Caco-2 (cell line): Measurements from ENCODE around the gene CAP1. TPM values are rescaled to one million over a fixed set of nuclear protein-coding genes. Genes with fewer than 3 reads are reported as not detected.

Experiments
- BruUV-seq: library from RNA; stranded (reverse); fragments of 400-500 nt; replicated peaks from 2 replicates; lab custom pipeline; 2021; lab: Mats Ljungman, UMichigan
- CTCF ChIA-PET: fragments of 300-600 bp; sonication (Branson Sonifier 250); formaldehyde crosslinking; loops from one replicate; lab custom pipeline; 2022; ENCODE audit warnings: antibody characterized with exemption; lab: Charles Lee
- POLR2A ChIA-PET: fragments of 300-600 bp; sonication (Branson Sonifier 250); formaldehyde crosslinking; loops from one replicate; lab custom pipeline; 2022; ENCODE audit warnings: antibody characterized with exemption; lab: Charles Lee
- DNase-seq, 2 experiments: peaks; one replicate each; pipeline versions ENCODE4 v3.0.0 to v3.0.0-alpha.2; 2020 to 2022
- H3K27me3 ChIP-seq: replicated peaks from 2 replicates; pipeline ENCODE4 v1.6.0; 2011; ENCODE audit warnings: low read length; ENCODE audit not compliant: control insufficient read depth, insufficient read depth
- H3K36me3 ChIP-seq: 2 replicates; pipeline ENCODE4 v1.5.1; 2011; ENCODE audit warnings: low read length; ENCODE audit not compliant: control insufficient read depth, insufficient read depth
- H3K4me1 ChIP-seq: fragments of 250-450 bp; sonication (Bioruptor Pico); 2 replicates; pipeline ENCODE4 v1.5.1; 2020; ENCODE audit warnings: mild to moderate bottlenecking
- H3K4me3 ChIP-seq: 2 replicates; pipeline ENCODE4 v1.5.1; 2011; ENCODE audit warnings: low read depth, mild to moderate bottlenecking, control low read depth, low read length
- H3K9me3 ChIP-seq: fragments of 250-450 bp; sonication (Bioruptor Pico); 2 replicates; pipeline ENCODE4 v1.5.1; 2020; ENCODE audit warnings: mild to moderate bottlenecking, moderate library complexity
- H3K27ac Mint-ChIP-seq: one replicate; pipeline ENCODE4 v1.8.0; 2022; ENCODE audit warnings: mixed read lengths; ENCODE audit not compliant: unreplicated experiment
- H3K27me3 Mint-ChIP-seq: one replicate; pipeline ENCODE4 v1.8.0; 2022; ENCODE audit warnings: mixed read lengths; ENCODE audit not compliant: insufficient read depth, unreplicated experiment
- H3K36me3 Mint-ChIP-seq: one replicate; pipeline ENCODE4 v1.8.0; 2022; ENCODE audit warnings: mild to moderate bottlenecking, mixed read lengths; ENCODE audit not compliant: insufficient read depth, unreplicated experiment
- H3K4me1 Mint-ChIP-seq: one replicate; pipeline ENCODE4 v1.8.0; 2022; ENCODE audit warnings: low read depth, mixed read lengths; ENCODE audit not compliant: unreplicated experiment
- H3K4me3 Mint-ChIP-seq: one replicate; pipeline ENCODE4 v1.8.0; 2022; ENCODE audit warnings: mild to moderate bottlenecking, moderate library complexity, mixed read lengths; ENCODE audit not compliant: unreplicated experiment
- H3K9me3 Mint-ChIP-seq: one replicate; pipeline ENCODE4 v1.8.0; 2022; ENCODE audit warnings: mixed read lengths; ENCODE audit not compliant: unreplicated experiment
- CTCF ChIP-seq, 2 experiments: fragments of 200-600 bp in 1 of 2; IDR thresholded peaks; 1 replicate in 1 of 2; 2 replicates in 1 of 2; pipeline versions ENCODE4 v1.5.1 to v1.8.0; 2011 to 2022; ENCODE audit warnings: antibody characterized with exemption in 1 of 2, control low read depth in 1 of 2, inconsistent platforms in 1 of 2, low read depth in 1 of 2, low read length in 1 of 2, mild to moderate bottlenecking in 1 of 2, moderate library complexity in 1 of 2; ENCODE audit not compliant: insufficient read depth in 1 of 2, severe bottlenecking in 1 of 2, unreplicated experiment in 1 of 2
- intact Hi-C: fragments of 100-400 bp; cut with micrococcal nuclease; formaldehyde crosslinking; loops from one replicate; pipeline ENCODE4 v1.10.0; 2022; ENCODE audit not compliant: unreplicated experiment
- total RNA-seq: library from RNA; stranded (reverse); gene quantifications from 2 replicates; pipeline ENCODE4 v1.2.3, GENCODE V29; 2022

CAP1 gene
- total RNA-seq, 1 experiment from 2014 or later, result 181 TPM

- CTCF ChIA-PET, result no interaction called here
- BruUV-seq, result no TSS peak
- peaks cover 24% of the 10 kb centered on the region for H3K36me3 Mint-ChIP-seq
Measured at GRCh38 chr1:40095806-40096205, 55.3 kb downstream of the CAP1 start.

GRCh38 chr1:40096646-40096976 lies 56.1 kb downstream of the CAP1 start:
- CTCF ChIA-PET, result no interaction called here
- Histone ChIP-seq H3K4me3 (peak overlapping the region; percentile 50), H3K4me1 (peaks cover 3% of the 10 kb centered on the region; the same call in 1 of the 2 replicates), H3K9me3 (no peaks in the 10 kb centered on the region), H3K27me3 (no peaks in the 10 kb centered on the region), H3K36me3 (no peaks in the 10 kb centered on the region)
- BruUV-seq, result TSS peak; percentile 71
- no peak for DNase-seq
- peaks cover 26% of the 10 kb centered on the region for H3K4me1 Mint-ChIP-seq
- no peak for TF ChIP-seq CTCF (IDR thresholded peaks at IDR 0.05; ENCODE audit: insufficient read depth in 1 of 2, low read depth in 1 of 2, low read length in 1 of 2, severe bottlenecking in 1 of 2, unreplicated experiment in 1 of 2)
- POLR2A ChIA-PET, result interaction anchor here (0.7 kb wide), 1 partner anchor 1138 kb away, joined by 5 read pairs; no protein-coding TSS in a partner anchor
- H3K36me3 Mint-ChIP-seq, result peaks cover 19% of the 10 kb centered on the region
- H3K27me3 Mint-ChIP-seq, result no peaks in the 10 kb centered on the region
- no peaks in the 10 kb centered on the region for H3K9me3 Mint-ChIP-seq
- peak overlapping the region; percentile 99 for H3K4me3 Mint-ChIP-seq
- H3K27ac Mint-ChIP-seq, result peak overlapping the region; percentile 96
- intact Hi-C loops, result no loop called here

More at GRCh38 chr1:40095806-40096205, 55.3 kb downstream of the CAP1 start:
- intact Hi-C loops, result no loop called here
- Histone ChIP-seq H3K4me1 (peaks cover 3% of the 10 kb centered on the region; the same call in 1 of the 2 replicates), H3K36me3 (no peaks in the 10 kb centered on the region), H3K9me3 (no peaks in the 10 kb centered on the region), H3K27me3 (no peaks in the 10 kb centered on the region), H3K4me3 (no peak overlapping the region)
- Mint-ChIP-seq H3K4me1 (peaks cover 26% of the 10 kb centered on the region), H3K4me3 (peak overlapping the region; percentile 25), H3K27ac (no peak overlapping the region), H3K9me3 (no peaks in the 10 kb centered on the region), H3K27me3 (no peaks in the 10 kb centered on the region)
- POLR2A ChIA-PET, result no interaction called here
- TF ChIP-seq CTCF (IDR thresholded peaks at IDR 0.05; ENCODE audit: insufficient read depth in 1 of 2, low read depth in 1 of 2, low read length in 1 of 2, severe bottlenecking in 1 of 2, unreplicated experiment in 1 of 2), result no peak
- no peak for DNase-seq

- peak within 1 kb of the TSS; percentile 99 for H3K4me3 Mint-ChIP-seq
- Histone ChIP-seq H3K27me3 (no peaks in the 10 kb centered on the region), H3K36me3 (no peaks in the 10 kb centered on the region), H3K9me3 (peaks cover 1% of the 10 kb centered on the region; the same call in 1 of the 2 replicates), H3K4me3 (peak within 1 kb of the TSS; percentile 50), H3K4me1 (peaks cover 3% of the 10 kb centered on the region; the same call in 1 of the 2 replicates)
- BruUV-seq, result no TSS peak
- CTCF ChIA-PET, result no interaction called here
- no peaks in the 10 kb centered on the region for H3K27me3 Mint-ChIP-seq
- peak within 1 kb of the TSS; percentile 96 for H3K27ac Mint-ChIP-seq
- peaks cover 26% of the 10 kb centered on the region for H3K4me1 Mint-ChIP-seq
- no peak for TF ChIP-seq CTCF (IDR thresholded peaks at IDR 0.05; ENCODE audit: insufficient read depth in 1 of 2, low read depth in 1 of 2, low read length in 1 of 2, severe bottlenecking in 1 of 2, unreplicated experiment in 1 of 2)
- POLR2A ChIA-PET, result interaction anchor here (0.7 kb wide), 1 partner anchor 1139 kb away, joined by 5 read pairs; no protein-coding TSS in a partner anchor
- intact Hi-C loops, result no loop called here
- peaks cover 4% of the 10 kb centered on the region for H3K9me3 Mint-ChIP-seq
- DNase-seq, result peak; percentile 74 to 76
- H3K36me3 Mint-ChIP-seq, result peaks cover 19% of the 10 kb centered on the region
Measured at GRCh38 chr1:40096977-40097782, 56.7 kb downstream of the CAP1 start, which contains the start of gene PPT1. Gene PPT1 (minus strand): TSS chr1:40097252. CDS start chr1:40097238, 14 bp downstream.
